ENCODE measurements around the gene GRID1.

The GRID1 gene

GRCh38 chr10:85602713-85603112 lies 763.9 kb downstream of the GRID1 start:
- DNase-seq, result no peak

- DNase-seq, result no peak
These were observed 764.3 kb downstream of the GRID1 start for GRCh38 chr10:85602306-85602705.

GRCh38 chr10:85601526-85601925 lies 765.1 kb downstream of the GRID1 start:
- DNase-seq, result no peak

GRCh38 chr10:85600744-85601081 lies 765.9 kb downstream of the GRID1 start:
- no peak for DNase-seq

- DNase-seq, result no peak
These were observed 766.4 kb downstream of the GRID1 start for GRCh38 chr10:85600026-85600743.

GRCh38 chr10:85599081-85599480 lies 767.5 kb downstream of the GRID1 start:
- DNase-seq, result no peak

DNA sequence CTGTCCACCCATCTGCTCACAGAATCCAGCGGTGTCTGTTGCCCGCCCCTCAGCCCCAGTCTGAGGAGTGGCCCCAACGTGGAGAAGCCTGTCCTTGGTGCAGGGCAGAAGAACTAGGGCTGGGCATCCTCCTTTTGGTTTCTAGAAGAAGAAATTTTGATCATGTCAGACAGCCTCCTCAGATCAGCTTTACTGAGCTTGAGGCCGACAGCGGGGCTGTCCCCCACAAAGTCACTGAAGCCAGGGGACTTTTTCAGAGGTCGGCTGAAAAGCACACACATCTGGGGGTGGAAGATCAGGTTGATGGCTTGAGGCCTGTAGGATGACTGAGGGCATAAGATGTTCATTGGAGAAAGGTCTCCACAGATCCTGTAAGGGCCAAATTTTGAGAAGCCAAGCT lies 767.9 kb downstream of the GRID1 start:
- no peak for DNase-seq

- no peak for DNase-seq
These were observed 769.6 kb downstream of the GRID1 start for GRCh38 chr10:85597006-85597405.

DNA sequence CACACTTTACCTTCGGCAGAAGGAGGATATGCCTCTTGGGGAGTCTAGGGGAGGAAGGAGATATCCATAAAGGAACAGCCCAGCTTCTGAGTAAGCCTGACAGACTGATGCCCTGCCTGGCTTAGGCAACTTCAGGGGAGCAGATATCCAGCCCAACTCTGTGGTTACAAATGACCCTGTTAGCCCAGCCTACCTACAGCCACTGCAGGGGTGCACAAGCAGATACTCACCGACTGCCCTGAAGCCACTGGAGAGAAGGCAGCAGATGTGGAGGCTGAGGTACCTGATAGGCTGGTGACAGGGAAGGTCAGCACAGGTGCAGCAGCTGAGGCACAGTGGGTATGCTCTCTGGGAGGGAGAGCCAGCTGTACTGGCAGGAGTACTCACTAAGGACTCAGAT lies 770.2 kb downstream of the GRID1 start:
- no peak for DNase-seq

- DNase-seq, result no peak
These were observed 772.4 kb downstream of the GRID1 start for GRCh38 chr10:85594239-85594638.

DNA sequence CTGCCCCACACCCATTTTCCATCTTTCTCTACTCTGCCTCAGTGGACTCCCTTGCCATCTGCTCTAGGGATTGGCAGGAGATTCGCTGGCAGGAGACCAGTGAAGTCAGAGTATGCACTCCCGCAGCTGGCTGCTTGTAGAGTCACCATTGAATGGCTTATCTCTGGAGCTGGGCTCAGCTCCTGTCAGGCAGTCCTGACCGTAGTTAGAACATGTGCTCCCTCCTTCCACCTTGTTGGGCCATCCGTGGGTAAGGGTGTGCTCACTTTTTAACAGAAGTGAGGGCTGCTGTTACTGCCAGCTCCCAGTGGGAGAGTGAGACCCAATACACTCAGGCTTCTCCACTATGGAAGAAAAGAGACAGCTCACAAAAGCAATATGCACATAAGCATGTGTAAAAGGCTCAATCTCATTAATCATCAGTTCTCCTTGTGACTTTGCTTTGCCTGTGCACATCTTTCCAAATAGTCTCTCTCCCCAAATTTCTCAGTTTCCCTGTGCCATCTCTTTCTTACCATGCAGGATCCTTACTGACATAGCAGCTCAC lies 773.3 kb downstream of the GRID1 start:
- no peak for DNase-seq

DNA sequence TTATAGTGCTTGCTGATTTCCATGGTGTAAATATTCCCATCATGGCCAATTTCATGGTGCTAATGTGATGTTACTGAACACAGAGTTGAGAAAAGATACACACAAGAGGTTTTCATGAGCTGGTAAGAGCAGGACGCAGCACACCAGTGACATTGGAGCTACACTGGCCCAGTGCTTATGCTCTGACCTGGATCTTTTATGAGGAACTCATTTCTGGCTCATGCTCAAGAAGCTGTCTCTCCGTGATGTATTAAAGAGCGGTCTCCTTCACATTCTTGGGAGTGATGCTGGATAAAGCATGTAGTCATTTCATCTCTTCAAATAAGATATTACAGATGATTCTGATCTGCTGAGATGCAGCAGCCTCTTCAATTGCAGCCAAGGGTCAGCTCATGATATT lies 785.2 kb downstream of the GRID1 start:
- no peak for DNase-seq

GRCh38 chr10:85580585-85580984 lies 786.0 kb downstream of the GRID1 start:
- DNase-seq, result no peak

GRCh38 chr10:85578860-85579259 lies 787.7 kb downstream of the GRID1 start:
- DNase-seq, result no peak

GRCh38 chr10:85575441-85575840 lies 791.2 kb downstream of the GRID1 start:
- no peak for DNase-seq

GRCh38 chr10:85570871-85571270 lies 795.7 kb downstream of the GRID1 start:
- DNase-seq, result no peak

GRCh38 chr10:85565381-85565780 lies 801.2 kb downstream of the GRID1 start:
- DNase-seq, result no peak

- DNase-seq, result no peak
These were observed 808.1 kb downstream of the GRID1 start for GRCh38 chr10:85558533-85558932.

GRCh38 chr10:85557706-85558105 lies 808.9 kb downstream of the GRID1 start:
- no peak for DNase-seq

GRCh38 chr10:85557077-85557476 lies 809.5 kb downstream of the GRID1 start:
- DNase-seq, result no peak
